NCI-H460 (cell line): ENCODE results near the gene SGSH. TPM values are rescaled to one million over a fixed set of nuclear protein-coding genes. Genes with fewer than 3 reads are reported as not detected.

Experiments used
- DNase-seq: peaks from one replicate; pipeline ENCODE4 v3.0.0-alpha.2; 2016; ENCODE audit warnings: low read depth; ENCODE audit errors: extremely low read depth
- total RNA-seq: library from RNA; depleted of rRNA; stranded (reverse); fragments of >200 nt; shearing (Covaris generic); gene quantifications from 2 replicates; pipeline ENCODE4 v1.2.3, GENCODE V29; 2014; rRNA removed

SGSH gene
- total RNA-seq, 1 experiment from 2014 or later = 10.2 TPM

- no peak for DNase-seq
Measured at GRCh38 chr17:80163336-80163735, 56.8 kb downstream of the SGSH start.

- no peak for DNase-seq
Measured at GRCh38 chr17:80160536-80160935, 59.6 kb downstream of the SGSH start.

Other genes starting within 250 kb of the SGSH start
- gene TBC1D16, start 184.5 kb downstream of the SGSH start, total RNA-seq = 12.3 and 12.4 TPM in 2 replicates
- gene CCDC40, start 183.7 kb downstream of the SGSH start, total RNA-seq = 2.0 and 2.6 TPM in 2 replicates
- gene GAA, start 118.8 kb downstream of the SGSH start, total RNA-seq = 45.1 and 51.0 TPM in 2 replicates
- 86.7 and 96.7 TPM in 2 replicates for gene EIF4A3, start 73.2 kb downstream of the SGSH start, total RNA-seq
- 0.46 and 0.62 TPM in 2 replicates for gene CARD14, start 50.3 kb downstream of the SGSH start, total RNA-seq
- gene SLC26A11, start 94 bp upstream of the SGSH start, total RNA-seq = 5.9 and 7.6 TPM in 2 replicates
- 52.7 and 60.8 TPM in 2 replicates for gene RNF213, start 40.5 kb upstream of the SGSH start, total RNA-seq
- gene ENDOV, start 194.8 kb upstream of the SGSH start, total RNA-seq = 21.1 and 25.3 TPM in 2 replicates